Ramos (cell line): Measurements from ENCODE around the gene RAMACL.
"Not testable (repeated sequence)": the region's sequence is repeated elsewhere in the genome, so short reads cannot be mapped to it uniquely, and the experiment has no call there.

ENCODE experiments used
- in situ Hi-C: fragments of 300-500 bp; cut with MboI; formaldehyde crosslinking; loops from one replicate; pipeline ENCODE4 v1.14.3; 2022; ENCODE audit warnings: low sequenced_read_pairs; ENCODE audit not compliant: unreplicated experiment

The RAMACL gene

DNA sequence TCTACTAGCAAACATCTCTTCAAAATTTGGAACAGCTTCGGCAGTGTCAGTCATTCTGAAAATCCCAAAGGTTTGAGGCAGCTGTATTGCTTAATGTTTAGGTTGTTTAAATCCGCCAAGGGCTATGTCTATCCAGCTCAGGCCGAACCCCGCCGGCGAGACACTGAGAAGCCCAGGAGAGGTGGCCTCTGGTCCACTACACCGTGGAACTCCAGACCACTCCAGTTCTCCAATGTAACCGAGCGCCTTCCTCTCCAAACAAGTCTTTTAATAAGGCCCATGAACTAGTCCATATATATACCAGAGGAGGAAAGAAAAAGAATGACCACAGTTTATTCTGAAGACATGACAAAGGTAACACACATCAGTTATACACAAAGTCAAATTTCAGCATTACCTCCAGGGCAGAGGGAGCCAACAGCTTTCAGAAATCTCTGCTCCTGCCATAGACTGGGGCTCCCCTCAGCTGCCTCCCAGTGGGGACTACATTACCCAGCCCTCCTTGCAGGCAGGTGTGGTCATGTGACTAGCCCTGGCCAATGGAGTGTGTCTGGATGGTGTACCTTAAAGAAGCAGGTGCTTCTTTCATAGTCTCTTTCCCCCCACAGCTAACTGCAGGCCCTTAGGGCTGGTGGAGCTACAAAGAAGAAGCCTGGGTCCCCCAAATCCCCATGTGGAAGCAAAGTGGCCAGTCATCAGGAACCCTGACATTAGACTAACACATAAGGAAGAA is at the start of gene RAMACL:
TSS of gene RAMACL (minus strand) at position 255 of the 733 bp plus-strand sequence. CDS start at position 54, 201 bp downstream.
- in situ Hi-C loops: no loop called here

DNA sequence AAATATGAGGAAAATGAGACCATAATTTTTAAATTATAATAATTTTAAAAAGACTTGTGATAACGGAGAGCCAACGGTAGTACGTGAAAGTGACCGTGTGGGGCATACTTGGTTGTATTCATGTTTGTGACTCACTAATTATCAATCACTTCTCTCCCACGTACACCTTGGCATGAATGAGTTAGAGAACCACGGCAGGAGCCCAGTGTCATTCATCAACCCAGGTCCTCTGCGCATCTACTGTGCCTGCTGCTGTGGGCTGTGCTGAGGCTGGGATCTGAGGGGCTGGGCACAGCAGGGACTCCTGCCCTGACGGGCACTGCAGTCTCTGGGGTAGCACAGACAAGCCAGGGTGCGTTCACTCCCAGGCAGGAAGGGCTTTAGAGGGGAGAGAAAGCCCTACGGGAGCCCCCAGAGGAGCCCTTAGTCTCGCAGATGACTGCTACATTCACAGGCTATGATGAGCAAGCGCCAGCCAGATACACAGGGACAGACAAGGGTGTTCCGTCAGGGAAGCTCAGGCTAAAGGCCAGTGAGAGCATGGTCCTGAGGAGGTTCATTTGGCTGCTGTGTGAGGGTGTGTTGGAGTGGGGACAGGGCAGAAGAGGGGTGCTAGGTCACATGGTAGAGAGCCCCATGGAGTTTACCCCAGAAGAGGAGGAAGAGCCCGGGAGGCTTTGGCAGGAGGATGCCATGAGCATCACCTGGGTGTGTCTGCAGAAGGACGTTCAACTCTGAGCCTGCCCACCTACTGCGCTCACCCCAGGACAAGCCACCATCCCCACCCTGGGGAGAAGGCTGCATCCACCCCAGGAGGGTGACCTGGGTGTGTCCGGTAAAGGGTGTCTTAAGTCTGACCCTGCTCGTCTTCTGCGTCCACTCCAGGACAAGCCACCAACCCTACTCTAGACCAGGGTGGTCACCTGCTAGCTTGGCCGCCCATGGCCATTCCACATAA is 48.8 kb upstream of the RAMACL start:
- in situ Hi-C loops: no loop called here

GRCh38 chr6:166634581-166634980 is 48.1 kb upstream of the RAMACL start:
- in situ Hi-C loops: not testable (repeated sequence)

DNA sequence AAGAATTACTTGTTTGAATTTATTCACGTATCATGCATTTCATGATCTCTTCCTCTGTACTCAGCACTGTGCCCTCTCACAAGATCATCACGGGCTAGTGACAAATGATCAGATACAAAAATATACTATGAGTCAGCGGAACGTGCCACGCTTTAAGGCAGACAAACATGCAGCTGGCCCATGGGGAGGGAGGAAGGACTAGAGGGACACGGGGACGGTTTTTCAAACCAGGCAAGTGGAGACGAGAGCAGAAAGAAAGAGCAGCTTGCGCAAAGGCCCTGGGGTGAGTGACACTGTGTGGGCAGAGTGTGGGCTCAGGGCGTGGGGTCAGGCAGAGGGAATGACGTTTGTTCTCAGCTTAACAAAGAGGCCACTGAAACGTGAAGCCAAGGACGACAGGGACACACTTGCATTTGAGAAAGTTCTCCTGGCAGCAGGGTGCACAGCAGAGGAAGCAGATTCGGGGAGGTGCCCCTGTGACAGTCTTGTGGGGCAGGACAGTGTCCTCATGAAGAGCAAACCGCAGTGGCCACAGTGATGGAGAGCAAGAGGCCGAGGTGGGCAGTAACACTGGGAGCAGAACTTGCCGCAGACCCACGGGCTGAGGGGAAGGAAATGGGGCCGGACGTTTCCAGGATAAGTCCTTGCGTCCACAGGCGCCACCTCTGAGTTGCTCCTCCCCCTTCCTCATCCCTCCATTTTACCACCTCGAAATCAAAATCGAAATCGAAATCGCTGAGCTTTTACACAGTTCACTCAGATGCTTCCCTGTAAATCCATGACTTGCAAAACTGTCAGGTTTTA is 47.5 kb upstream of the RAMACL start:
- in situ Hi-C loops: no loop called here

GRCh38 chr6:166632731-166633130 is 46.3 kb upstream of the RAMACL start:
- in situ Hi-C loops: no loop called here

DNA sequence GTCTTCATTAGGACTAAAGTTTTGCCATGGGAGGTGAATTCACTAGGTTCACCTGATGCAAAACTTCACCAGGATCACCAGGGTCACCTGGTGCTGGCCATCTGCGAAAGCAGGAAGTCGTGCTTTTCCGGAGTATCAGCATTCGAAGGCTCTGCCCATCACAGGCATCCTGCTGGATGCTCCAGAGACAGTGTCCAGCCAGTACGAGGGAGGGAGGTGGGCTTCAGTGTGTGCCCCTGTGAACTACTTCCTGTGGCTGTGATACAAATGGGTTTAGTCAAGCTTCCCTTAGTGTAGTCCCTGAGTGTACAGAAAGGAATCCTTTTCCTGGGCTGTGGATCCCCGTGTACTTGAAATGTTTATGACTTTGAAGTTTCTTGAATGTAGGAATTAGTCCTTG is 44.0 kb upstream of the RAMACL start:
- in situ Hi-C loops: no loop called here

GRCh38 chr6:166629628-166630027 is 43.1 kb upstream of the RAMACL start:
- in situ Hi-C loops: no loop called here

DNA sequence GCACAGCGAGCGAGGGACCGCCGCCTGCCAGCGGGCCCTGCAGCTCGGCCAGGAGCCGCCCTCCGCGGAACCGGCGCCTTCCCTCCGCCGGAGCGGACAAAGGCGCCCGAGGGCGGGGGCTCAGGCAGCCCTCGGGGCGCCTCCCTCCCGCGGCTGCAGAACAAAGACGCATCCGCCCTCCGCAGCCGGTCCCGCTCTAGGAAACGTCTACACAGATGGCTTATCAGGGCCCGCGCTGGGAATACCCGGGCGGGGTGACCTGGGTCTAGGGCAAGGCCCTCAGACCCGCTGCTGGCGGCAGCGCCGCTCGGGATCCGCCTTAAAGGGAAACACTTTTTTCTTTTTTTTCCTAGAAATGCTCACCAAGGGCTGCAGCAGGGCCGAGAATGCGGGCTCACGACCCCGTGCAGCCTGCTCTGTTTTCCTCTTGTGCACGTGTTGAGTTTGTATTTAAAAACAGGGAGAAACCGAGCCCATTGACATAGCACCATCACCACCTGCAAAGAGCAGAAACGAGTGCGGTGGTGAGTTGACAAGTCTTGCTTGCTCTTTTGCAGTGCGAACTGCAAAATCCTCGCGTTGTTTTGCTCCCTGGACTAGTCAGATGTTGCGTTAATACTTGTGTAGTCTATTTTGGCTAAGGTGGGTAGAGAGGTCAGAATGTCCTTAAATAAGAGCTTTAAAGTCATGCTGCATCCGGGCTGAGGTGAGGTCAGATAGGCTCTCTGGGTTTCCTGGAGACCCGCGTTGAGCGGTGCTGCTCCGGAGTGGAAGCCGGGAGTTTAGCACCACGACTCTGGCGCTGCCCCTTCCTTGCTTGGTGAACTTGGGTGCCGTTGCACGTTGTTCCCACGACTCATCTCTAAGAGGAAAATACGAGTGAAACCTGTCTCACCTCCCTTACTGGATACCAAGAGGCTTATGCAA is 41.7 kb upstream of the RAMACL start:
- in situ Hi-C loops: no loop called here

- in situ Hi-C loops: no loop called here
Measured at GRCh38 chr6:166627033-166627874, 40.8 kb upstream of the RAMACL start, which contains the start of gene RPS6KA2. TSS of gene RPS6KA2 (minus strand) at chr6:166627251. CDS start at chr6:166627019, 232 bp downstream.

- in situ Hi-C loops: no loop called here
Measured at GRCh38 chr6:166626177-166627032, 39.9 kb upstream of the RAMACL start.

DNA sequence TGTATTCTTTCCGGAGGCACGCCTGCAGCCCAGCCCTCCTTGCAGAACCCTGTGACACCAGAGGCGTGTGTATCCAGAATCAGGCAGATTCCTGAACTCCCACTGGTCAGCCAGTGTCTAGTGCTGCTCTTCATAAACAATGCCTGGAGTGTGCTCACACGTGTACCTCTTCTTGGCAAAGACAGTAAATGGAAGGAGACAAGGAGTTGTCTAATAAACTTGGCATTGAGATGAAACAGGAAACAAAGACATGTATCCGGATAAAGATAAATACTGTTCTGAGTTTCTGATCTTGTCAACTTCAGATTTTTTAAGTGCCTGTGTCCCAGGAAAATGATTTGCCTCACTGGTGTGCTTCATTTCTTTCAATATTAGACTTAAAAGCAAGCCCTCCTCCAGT is 38.9 kb upstream of the RAMACL start:
- in situ Hi-C loops: no loop called here

DNA sequence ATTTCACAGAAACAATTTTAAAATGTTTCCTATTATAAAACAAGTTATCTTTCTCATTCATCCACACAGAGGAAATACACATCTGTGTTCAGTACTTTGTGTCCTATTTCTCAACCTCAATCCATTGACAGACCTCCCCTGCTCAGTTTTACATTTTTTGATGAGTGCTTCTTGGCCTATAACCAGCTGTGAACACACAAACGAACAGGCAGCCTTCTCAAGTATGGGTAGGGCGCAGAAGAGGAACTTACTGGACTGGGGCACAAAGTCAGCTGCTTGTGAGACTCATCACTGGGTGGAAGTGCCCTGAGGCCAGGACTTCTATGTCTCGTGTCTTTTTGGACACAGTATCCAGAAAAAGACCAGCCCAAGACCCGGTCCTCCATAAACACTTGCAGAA is 37.8 kb upstream of the RAMACL start:
- in situ Hi-C loops: no loop called here

- in situ Hi-C loops: no loop called here
Measured at GRCh38 chr6:166623318-166623717, 36.8 kb upstream of the RAMACL start.

DNA sequence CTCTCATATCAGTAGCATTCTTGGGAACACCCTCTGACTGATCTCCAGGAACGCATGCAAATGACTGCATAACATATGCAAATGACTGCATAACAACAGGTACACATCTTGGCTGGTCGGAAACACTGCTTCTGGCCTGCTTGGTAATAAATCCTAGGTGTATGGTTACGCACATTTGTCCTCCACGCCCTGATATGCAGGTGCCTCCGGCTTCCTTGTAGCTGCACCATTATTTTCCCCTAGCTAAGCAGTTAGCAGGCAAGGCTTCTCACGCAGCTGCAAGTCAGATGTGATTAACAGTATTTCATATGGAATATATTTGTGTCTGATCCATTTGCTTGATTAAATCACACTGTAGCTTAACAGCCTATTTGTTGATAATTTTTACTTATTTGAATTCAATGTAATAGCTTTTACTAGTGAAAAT is 34.6 kb upstream of the RAMACL start:
- in situ Hi-C loops: no loop called here

- in situ Hi-C loops: no loop called here
Measured at GRCh38 chr6:166620478-166621113, 34.1 kb upstream of the RAMACL start.

DNA sequence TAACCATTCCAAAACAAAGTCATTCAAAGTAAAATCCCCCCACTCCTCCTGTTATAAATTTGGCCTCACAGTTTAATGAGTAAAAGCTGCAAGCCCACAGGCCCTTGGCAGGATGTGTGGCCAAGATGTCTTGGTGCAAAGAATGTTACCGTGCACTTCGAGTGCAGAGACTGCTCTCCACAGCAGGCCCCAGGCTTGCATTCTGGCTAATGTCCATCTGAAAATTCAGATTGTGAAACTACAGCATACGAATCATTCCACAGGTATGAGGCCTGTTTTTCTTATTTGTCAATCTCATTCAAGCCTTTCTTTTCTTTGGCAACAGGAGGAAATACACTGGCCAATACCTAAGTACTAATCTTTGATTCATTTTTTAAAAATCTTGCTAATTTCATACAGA is 33.4 kb upstream of the RAMACL start:
- in situ Hi-C loops: no loop called here
